GM20000 (cell line): ENCODE measurements around the gene OLFML2B.

Experiments used
- DNase-seq: peaks from one replicate; pipeline ENCODE4 v3.0.0; 2012; ENCODE audit warnings: low spot score
- TF ChIP-seq, protein P1 (sequence below): IDR thresholded peaks from 2 replicates; pipeline ENCODE4 v1.5.1; 2012; ENCODE audit warnings: mild to moderate bottlenecking, control low read depth; ENCODE audit errors: extremely low read depth, missing control alignments

The OLFML2B gene

GRCh38 chr1:161982507-161982895 is 41.2 kb downstream of the OLFML2B start:
- DNase-seq, result no peak
- TF ChIP-seq, protein P1, sequence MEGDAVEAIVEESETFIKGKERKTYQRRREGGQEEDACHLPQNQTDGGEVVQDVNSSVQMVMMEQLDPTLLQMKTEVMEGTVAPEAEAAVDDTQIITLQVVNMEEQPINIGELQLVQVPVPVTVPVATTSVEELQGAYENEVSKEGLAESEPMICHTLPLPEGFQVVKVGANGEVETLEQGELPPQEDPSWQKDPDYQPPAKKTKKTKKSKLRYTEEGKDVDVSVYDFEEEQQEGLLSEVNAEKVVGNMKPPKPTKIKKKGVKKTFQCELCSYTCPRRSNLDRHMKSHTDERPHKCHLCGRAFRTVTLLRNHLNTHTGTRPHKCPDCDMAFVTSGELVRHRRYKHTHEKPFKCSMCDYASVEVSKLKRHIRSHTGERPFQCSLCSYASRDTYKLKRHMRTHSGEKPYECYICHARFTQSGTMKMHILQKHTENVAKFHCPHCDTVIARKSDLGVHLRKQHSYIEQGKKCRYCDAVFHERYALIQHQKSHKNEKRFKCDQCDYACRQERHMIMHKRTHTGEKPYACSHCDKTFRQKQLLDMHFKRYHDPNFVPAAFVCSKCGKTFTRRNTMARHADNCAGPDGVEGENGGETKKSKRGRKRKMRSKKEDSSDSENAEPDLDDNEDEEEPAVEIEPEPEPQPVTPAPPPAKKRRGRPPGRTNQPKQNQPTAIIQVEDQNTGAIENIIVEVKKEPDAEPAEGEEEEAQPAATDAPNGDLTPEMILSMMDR, result no peak

DNA sequence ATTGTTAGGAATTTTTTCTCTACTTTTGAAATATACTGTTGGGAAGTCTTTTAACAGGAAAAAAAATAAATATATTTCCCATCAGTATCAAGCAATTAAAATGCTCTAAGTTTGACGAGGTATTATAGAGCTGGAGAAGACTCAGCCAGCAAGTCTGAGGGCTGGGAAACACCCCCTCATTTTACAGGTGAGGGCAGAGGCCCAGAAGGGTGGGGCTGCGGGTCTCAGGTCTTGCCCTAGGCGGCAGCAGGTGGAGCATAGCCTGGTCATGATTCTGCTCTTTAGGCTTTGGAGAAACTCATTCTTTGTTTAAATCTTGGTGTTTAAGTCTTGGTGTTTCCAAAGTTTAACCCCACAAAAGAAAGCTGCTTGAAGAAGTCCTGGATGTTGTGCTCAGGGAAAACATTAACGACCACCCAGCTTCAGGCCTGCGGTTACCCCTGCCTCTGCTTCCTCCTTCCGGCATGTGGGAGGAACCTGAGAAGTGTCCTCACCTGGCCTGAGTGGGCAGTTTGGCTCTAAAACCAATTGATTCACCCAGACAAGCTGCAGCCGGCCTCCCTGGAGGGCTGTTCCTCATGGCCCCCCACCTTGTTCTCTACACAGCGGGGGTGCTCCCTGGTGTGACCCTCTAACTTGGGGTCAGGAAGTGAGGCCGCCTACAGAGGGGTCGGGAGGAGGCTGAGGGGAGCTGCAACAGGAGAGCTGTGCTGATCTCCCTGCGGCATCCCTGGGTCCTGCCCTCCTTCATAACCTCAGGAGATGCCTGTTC is 41.7 kb downstream of the OLFML2B start:
- TF ChIP-seq, protein P1, result no peak
- DNase-seq, result no peak

- TF ChIP-seq, protein P1, result no peak
- DNase-seq, result no peak
These were observed 42.5 kb downstream of the OLFML2B start for GRCh38 chr1:161981126-161981525.

GRCh38 chr1:161978011-161978790 is 45.5 kb downstream of the OLFML2B start:
- no peak for DNase-seq
- TF ChIP-seq, protein P1, result no peak

GRCh38 chr1:161973924-161974845 is 49.5 kb downstream of the OLFML2B start:
- no peak for DNase-seq

GRCh38 chr1:161972828-161973227 is 50.8 kb downstream of the OLFML2B start:
- DNase-seq, result no peak
- TF ChIP-seq, protein P1, result no peak

More at GRCh38 chr1:161973924-161974845, 49.5 kb downstream of the OLFML2B start:
- TF ChIP-seq, protein P1, result no peak
